ENCODE measurements around the gene CNTNAP5. TPM values are rescaled to one million over a fixed set of nuclear protein-coding genes. Genes with fewer than 3 reads are reported as not detected.

CNTNAP5 gene
- total RNA-seq, 4 donors from 2014 or later: 0.17 TPM; not detected in 3

GRCh38 chr2:124880995-124881394 lies 855.9 kb downstream of the CNTNAP5 start:
- H3K36me3 ChIP-seq: no peaks in the 10 kb centered on the region
- no peaks in the 10 kb centered on the region for H3K9me3 ChIP-seq
- 27% methylated on average over 2 of the region's 2 CpGs for WGBS
- no peak overlapping the region for H3K4me3 ChIP-seq
- no peak overlapping the region for H3K27ac ChIP-seq (replicated peaks in 1 of 4)
- H3K27me3 ChIP-seq: no peaks in the 10 kb centered on the region
- intact Hi-C loops (cut with DNase I): no loop called here
- TF ChIP-seq CTCF (IDR thresholded peaks at IDR 0.05): no peak
- no peak for TF ChIP-seq POLR2AphosphoS5 (IDR thresholded peaks at IDR 0.05)
- TF ChIP-seq EP300 (IDR thresholded peaks at IDR 0.05): no peak
- no peak for TF ChIP-seq POLR2A (IDR thresholded peaks at IDR 0.05; ENCODE audit: low read depth)
- no peaks in the 10 kb centered on the region for H3K4me1 ChIP-seq
- no peak for DNase-seq (ENCODE audit: extremely low spot score)

- WGBS: 76% methylated on average over 3 of the region's 3 CpGs
- Histone ChIP-seq H3K4me1 (no peaks in the 10 kb centered on the region), H3K36me3 (no peaks in the 10 kb centered on the region), H3K4me3 (no peak overlapping the region), H3K27ac (replicated peaks in 1 of 4) (no peak overlapping the region), H3K9me3 (no peaks in the 10 kb centered on the region), H3K27me3 (no peaks in the 10 kb centered on the region)
- intact Hi-C loops (cut with DNase I): no loop called here
- DNase-seq (ENCODE audit: extremely low spot score): no peak
- TF ChIP-seq POLR2AphosphoS5 (IDR thresholded peaks at IDR 0.05) (no peak), CTCF (IDR thresholded peaks at IDR 0.05) (no peak), POLR2A (IDR thresholded peaks at IDR 0.05; ENCODE audit: low read depth) (no peak), EP300 (IDR thresholded peaks at IDR 0.05) (no peak)
Observed at GRCh38 chr2:124882423-124882822, 857.3 kb downstream of the CNTNAP5 start.

GRCh38 chr2:124883595-124883994 lies 858.5 kb downstream of the CNTNAP5 start:
- H3K27ac ChIP-seq (replicated peaks in 1 of 4): no peak overlapping the region
- no peak for DNase-seq (ENCODE audit: extremely low spot score)
- intact Hi-C loops (cut with DNase I): no loop called here
- no peak overlapping the region for H3K4me3 ChIP-seq
- no peaks in the 10 kb centered on the region for H3K4me1 ChIP-seq
- WGBS: 95% methylated on average over 5 of the region's 5 CpGs
- no peaks in the 10 kb centered on the region for H3K36me3 ChIP-seq
- H3K9me3 ChIP-seq: no peaks in the 10 kb centered on the region
- TF ChIP-seq CTCF (IDR thresholded peaks at IDR 0.05) (no peak), EP300 (IDR thresholded peaks at IDR 0.05) (no peak), POLR2AphosphoS5 (IDR thresholded peaks at IDR 0.05) (no peak), POLR2A (IDR thresholded peaks at IDR 0.05; ENCODE audit: low read depth) (no peak)
- H3K27me3 ChIP-seq: no peaks in the 10 kb centered on the region

- DNase-seq (ENCODE audit: extremely low spot score): no peak
- H3K27me3 ChIP-seq: no peaks in the 10 kb centered on the region
- H3K9me3 ChIP-seq: no peaks in the 10 kb centered on the region
- intact Hi-C loops (cut with DNase I): no loop called here
- no peaks in the 10 kb centered on the region for H3K36me3 ChIP-seq
- H3K27ac ChIP-seq (replicated peaks in 1 of 4): no peak overlapping the region
- no peak overlapping the region for H3K4me3 ChIP-seq
- 75% methylated on average over 2 of the region's 2 CpGs for WGBS
- TF ChIP-seq CTCF (IDR thresholded peaks at IDR 0.05) (no peak), POLR2AphosphoS5 (IDR thresholded peaks at IDR 0.05) (no peak), POLR2A (IDR thresholded peaks at IDR 0.05; ENCODE audit: low read depth) (no peak), EP300 (IDR thresholded peaks at IDR 0.05) (no peak)
- no peaks in the 10 kb centered on the region for H3K4me1 ChIP-seq
Observed at GRCh38 chr2:124884315-124884714, 859.2 kb downstream of the CNTNAP5 start.

GRCh38 chr2:124886216-124886615 lies 861.1 kb downstream of the CNTNAP5 start:
- H3K9me3 ChIP-seq: no peaks in the 10 kb centered on the region
- TF ChIP-seq POLR2AphosphoS5 (IDR thresholded peaks at IDR 0.05) (no peak), EP300 (IDR thresholded peaks at IDR 0.05) (no peak), CTCF (IDR thresholded peaks at IDR 0.05) (no peak), POLR2A (IDR thresholded peaks at IDR 0.05; ENCODE audit: low read depth) (no peak)

More at GRCh38 chr2:124886216-124886615, 861.1 kb downstream of the CNTNAP5 start:
- intact Hi-C loops (cut with DNase I): no loop called here
- H3K4me3 ChIP-seq: no peak overlapping the region
- no peaks in the 10 kb centered on the region for H3K27me3 ChIP-seq
- no peaks in the 10 kb centered on the region for H3K4me1 ChIP-seq
- H3K27ac ChIP-seq (replicated peaks in 1 of 4): no peak overlapping the region
- H3K36me3 ChIP-seq: no peaks in the 10 kb centered on the region
- DNase-seq (ENCODE audit: extremely low spot score): no peak

All from esophagus muscularis mucosa (tissue), 4 donors.